HG03103 (cell line): ENCODE measurements around the gene GRM8.

Experiments used
- ATAC-seq: cut with Tn5 transposase; IDR thresholded peaks from one replicate; pipeline ENCODE4 v1.9.1; 2021; ENCODE audit warnings: low read depth; ENCODE audit not compliant: unreplicated experiment

The GRM8 gene

GRCh38 chr7:127039541-127039940 is 213.2 kb downstream of the GRM8 start:
- no peak for ATAC-seq

DNA sequence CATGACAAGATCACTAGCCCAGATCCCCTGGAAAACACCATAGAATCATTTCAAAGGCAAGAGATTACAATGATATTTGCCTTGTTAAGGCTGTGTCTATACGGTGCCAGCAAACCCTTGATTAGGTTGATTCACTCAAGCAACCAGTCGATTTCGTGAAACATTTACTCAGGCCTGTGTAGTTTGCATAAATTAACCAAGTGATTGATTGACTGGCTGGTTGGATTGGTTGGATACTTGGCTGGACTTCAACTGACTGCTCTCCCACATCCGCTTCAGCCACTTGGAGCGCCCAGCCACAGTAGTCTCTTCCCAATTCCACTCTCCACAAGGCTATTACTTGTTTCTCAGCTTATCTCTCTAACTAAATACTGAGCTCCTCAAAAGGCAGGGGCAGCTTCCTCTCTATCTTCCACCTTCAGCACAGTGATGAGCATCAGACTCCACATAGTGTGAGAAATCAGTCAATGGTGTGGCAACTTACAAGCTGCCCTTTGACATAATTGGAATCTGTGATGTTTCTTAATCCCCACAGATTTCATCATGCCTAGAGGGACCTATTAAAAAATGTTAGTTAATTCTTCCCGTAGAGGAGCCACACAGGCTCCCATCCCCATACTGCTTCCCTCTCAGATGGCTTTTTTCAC is 217.4 kb downstream of the GRM8 start:
- no peak for ATAC-seq

- no peak for ATAC-seq
These were observed 218.4 kb downstream of the GRM8 start for GRCh38 chr7:127034186-127034806.

DNA sequence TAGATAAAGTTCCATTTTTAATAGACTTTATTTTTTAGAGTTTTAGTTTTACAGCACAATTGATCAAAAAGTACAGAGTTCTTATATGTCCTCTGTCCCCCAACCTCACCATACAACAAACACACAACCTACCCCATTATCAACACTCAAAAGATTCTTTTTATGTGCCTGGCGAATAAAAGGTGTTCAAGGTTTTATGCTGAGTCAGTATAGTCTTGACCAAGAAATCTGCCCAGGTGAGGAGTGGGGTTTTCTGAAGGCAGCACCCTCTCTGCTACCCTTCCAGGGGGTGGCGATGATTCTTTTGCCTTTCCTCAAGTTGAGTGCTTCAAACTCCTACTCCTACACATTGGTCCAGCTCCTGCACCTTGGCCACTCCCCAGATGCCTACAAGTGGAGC is 222.9 kb downstream of the GRM8 start:
- ATAC-seq, result no peak

- no peak for ATAC-seq
These were observed 230.9 kb downstream of the GRM8 start for GRCh38 chr7:127021857-127022256.

DNA sequence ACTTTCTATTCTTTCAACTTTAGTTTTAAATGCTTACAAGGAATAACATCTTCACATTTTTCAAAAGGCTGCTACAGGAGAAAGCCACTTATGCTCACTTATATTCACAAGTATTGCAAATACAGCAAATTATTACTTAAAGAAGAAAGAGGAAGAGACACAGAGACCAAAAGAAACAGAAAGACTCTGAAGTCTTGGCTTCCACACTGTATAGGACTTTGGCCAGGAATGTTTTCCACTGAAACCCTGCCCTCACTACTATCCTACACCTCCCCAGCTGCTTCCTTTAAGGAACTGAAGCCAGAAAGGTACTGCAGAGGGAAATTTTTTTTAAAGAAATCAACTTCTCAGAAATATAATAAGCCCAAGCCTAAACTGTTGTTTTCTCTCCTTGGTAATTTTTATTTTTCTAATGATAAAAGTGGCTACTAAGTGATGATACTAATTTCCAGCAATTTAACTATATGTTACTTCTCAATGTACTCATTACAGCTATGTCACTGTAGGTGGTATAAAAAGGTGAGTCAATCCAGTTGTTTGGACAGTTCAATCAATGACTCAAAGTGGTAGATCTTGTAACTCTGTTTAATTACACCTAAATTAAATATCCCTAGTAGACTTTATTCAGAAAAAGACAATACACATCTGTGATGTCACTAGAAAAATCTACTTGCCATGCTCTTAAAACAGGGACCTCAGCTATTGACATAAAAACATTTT is 231.6 kb downstream of the GRM8 start:
- ATAC-seq, result no peak

- no peak for ATAC-seq
These were observed 233.9 kb downstream of the GRM8 start for GRCh38 chr7:127018889-127019288.

DNA sequence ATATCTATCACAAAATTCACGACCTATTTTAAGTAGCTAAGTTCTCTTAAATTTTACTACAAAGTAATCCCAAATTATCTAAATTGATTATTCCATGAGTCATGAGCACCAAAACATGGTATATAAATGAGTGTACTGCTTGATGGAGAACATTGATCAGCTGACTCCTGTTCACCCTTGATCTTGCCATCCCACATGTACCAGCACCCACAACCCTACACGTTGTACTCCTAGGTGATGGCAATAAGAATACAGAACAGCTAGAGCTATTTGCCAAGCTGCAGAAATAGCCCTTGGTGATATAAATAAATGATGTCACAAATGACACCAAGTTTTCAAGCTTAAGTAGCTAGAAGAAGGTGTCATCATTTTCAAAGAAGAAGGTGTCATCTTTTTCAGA is 235.5 kb downstream of the GRM8 start:
- ATAC-seq, result no peak

GRCh38 chr7:127000725-127001124 is 252.0 kb downstream of the GRM8 start:
- no peak for ATAC-seq

GRCh38 chr7:126996659-126997058 is 256.1 kb downstream of the GRM8 start:
- ATAC-seq, result no peak

DNA sequence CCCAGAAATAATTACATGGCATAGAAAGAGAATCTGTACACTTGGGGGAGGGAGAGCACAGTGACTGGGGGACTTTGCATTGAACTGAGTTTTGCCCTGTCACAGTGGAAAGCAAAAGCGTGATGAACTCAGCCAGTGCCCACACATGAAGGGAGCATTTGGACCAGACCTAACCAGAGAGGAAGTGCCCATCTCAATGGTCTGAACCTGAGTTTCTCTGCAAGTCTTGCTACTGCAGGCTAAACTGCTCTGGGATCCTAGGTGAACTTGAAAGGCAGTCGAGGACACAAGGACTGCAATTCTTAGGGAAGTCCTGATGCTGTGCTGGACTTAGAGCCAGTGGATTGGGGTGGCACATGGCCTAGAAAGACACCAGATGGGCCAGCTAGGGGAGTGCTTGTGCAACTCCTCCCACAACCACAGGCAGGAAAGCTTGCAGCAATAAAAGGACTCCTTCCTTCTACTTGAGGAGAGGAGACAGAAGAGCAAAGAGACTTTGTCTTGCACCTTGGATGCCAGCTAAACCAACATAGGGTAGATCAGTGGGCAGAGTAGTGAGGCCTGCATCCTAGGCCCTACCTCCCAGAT is 259.0 kb downstream of the GRM8 start:
- ATAC-seq, result no peak

DNA sequence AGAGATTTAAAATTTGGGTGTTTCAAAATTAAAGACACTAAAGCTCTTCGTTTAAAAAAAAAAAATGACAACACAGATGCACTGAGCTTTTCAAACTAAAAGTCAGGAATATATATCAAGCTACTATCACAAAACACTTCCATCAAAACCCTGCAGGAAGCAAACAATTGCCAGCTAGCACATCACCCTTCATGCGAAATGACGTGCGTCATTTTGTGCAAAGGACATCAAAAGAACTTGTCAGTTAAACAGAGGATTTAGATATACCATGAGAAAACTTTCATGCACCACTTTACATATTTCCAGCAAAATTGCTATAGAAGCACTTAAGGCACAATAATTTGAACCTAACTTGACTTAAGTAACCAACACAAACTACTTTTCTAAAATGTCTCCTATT is 264.7 kb downstream of the GRM8 start:
- ATAC-seq, result no peak

DNA sequence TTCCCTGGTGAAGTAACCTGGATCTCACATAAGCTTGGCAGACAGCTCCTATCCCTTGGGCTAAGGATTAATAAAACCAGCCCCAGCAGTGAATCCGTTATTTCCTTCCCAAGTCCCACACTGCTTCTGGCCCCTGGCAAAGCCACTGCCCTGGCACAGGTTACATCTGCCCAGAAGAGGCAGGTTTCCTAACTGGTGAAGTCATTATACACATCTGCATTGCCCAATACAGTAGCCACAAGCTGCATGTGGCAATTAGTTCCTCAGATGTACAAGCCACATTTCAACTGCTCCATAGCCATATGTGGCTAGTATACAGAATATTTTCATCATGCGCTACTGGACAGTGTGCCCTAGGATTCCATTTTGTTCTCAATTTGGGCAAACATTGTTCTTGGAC is 273.0 kb downstream of the GRM8 start:
- no peak for ATAC-seq

DNA sequence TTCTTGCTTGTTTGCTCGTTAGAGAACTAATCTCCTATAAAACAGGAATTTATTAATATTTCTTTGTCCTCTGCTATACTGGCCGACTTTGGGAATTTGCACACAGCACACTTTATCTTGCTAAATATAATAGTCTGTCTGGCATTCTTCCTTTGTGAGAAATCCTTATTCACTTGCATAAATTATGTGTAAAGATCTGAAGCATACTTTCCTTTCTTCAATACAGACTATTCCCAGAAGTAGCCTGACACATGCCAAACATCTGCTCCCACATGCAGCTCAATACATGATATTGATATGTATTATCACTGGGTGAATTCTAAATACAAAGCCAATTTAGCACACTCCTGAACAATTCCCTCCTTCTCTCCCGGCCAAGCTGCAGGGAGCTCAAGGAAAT is 273.9 kb downstream of the GRM8 start:
- no peak for ATAC-seq

DNA sequence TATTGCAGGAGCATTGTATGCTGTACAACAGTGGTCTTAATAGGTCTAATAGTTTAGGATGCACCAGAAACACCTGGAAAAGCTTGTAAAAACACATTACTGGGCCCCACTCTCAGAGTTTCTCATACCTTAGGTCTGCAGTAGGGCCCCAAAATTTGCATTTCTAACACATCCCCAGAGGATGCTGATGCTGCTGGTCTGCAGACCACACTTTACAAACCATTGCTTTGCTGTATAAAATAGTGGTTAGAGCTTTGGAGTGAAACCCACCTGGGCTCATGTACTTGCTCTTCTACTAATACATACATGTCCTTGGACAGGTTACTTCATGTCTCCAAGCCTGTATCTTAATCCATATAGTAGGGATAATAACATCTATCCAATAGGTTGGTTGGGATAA is 279.7 kb downstream of the GRM8 start:
- no peak for ATAC-seq

DNA sequence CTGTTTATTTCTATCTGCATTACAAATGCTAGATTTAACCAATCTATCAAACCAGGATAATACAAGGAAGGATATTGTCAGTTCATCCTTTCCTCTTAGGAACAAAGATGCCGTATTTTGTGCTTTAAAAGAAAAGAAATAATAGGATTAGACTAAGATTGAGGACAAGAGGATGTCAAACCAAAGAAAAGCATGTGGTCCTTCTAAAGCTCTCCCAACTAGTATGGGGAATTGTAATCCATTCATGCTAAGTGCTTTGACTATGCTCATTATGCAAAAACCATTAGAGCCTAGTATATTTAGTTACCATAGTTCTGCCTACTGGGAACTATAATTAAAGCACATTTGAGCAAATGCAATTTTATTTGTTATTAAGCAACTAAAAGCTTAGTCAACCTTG is 280.2 kb downstream of the GRM8 start:
- no peak for ATAC-seq

DNA sequence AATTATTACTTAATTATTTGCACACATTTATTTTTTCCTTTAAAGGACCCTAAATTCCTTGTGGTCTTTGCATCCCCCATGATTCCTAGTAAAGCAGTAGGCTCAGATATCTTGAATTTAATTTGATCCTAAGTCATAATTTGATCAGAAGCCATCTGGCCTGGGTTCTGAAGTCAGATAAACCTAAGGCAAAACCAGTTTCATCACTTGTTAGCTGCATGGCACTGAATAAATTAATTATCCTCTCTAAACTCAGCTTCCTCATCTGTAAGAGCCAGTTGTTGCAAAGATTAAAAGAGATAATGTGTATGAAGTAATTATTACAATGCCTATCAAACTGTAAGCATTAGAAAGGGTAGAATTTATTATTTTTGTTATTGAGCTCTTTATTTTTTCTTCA is 293.1 kb downstream of the GRM8 start:
- ATAC-seq, result no peak

DNA sequence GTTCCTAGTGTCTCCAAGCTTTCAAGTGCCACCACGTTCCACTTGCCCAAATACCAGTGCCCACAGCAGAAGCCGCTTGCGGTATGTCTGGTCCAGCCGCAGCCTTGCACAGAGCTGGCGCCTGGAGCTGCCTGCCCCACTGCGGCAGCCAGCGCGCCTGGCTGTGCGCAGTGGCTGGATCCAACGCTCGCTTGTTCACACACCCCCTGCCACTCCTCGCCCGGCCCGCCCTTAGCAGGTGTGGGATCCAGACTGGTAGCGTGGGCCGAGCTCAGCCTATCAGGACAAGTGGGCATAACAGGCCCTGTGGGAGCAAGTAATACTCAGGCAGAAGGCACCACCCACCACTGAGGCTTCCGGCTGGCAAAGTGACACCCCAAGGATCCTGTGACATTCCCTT is 294.4 kb downstream of the GRM8 start:
- no peak for ATAC-seq

- ATAC-seq, result no peak
These were observed 295.3 kb downstream of the GRM8 start for GRCh38 chr7:126957443-126957842.

GRCh38 chr7:126953461-126953860 is 299.3 kb downstream of the GRM8 start:
- no peak for ATAC-seq

- ATAC-seq, result no peak
These were observed 304.1 kb downstream of the GRM8 start for GRCh38 chr7:126948664-126949063.
